Activated naive CD4-positive, alpha-beta T cell treated with anti-CD3 and anti-CD28 coated beads for 36 hours (primary cell): ENCODE data around the gene STIL. TPM values are rescaled to one million over a fixed set of nuclear protein-coding genes. Genes with fewer than 3 reads are reported as not detected.

Experiments
- CTCF ChIA-PET: fragments of 350-600 bp; sonication (Branson Sonifier 250); formaldehyde crosslinking; loops from one replicate; lab custom pipeline; 2021; ENCODE audit warnings: antibody characterized with exemption; lab: Charles Lee
- DNase-seq: peaks from one replicate; pipeline ENCODE4 v3.0.0-alpha.2; 2020
- H3K27ac Mint-ChIP-seq: one replicate; pipeline ENCODE4 v1.8.0; 2021; ENCODE audit warnings: mild to moderate bottlenecking, mixed read lengths
- H3K27me3 Mint-ChIP-seq: one replicate; pipeline ENCODE4 v1.8.0; 2021; ENCODE audit warnings: low read depth, mixed read lengths
- H3K36me3 Mint-ChIP-seq: one replicate; pipeline ENCODE4 v1.8.0; 2021; ENCODE audit warnings: low read depth, mixed read lengths
- H3K4me1 Mint-ChIP-seq: one replicate; pipeline ENCODE4 v1.8.0; 2021; ENCODE audit warnings: low read depth, mixed read lengths
- H3K4me3 Mint-ChIP-seq: one replicate; pipeline ENCODE4 v1.8.0; 2021; ENCODE audit warnings: mild to moderate bottlenecking, moderate library complexity, mixed read lengths
- H3K9me3 Mint-ChIP-seq: one replicate; pipeline ENCODE4 v1.8.0; 2021; ENCODE audit warnings: mixed read lengths
- intact Hi-C: fragments of 100-400 bp; cut with micrococcal nuclease; formaldehyde crosslinking; loops from one replicate; pipeline ENCODE4 v1.15.1; 2023
- total RNA-seq, 2 experiments: library from RNA; stranded (reverse); gene quantifications; one replicate each; pipeline ENCODE4 v1.2.3, GENCODE V29; 2021

STIL gene
- total RNA-seq, 2 experiments from 2014 or later: 41.4 to 43.5 TPM

GRCh38 chr1:47224676-47225399 lies 89.1 kb downstream of the STIL start:
- H3K4me3 Mint-ChIP-seq: no peak overlapping the region
- peaks cover 9% of the 10 kb centered on the region for H3K4me1 Mint-ChIP-seq
- H3K9me3 Mint-ChIP-seq: no peaks in the 10 kb centered on the region
- no peaks in the 10 kb centered on the region for H3K36me3 Mint-ChIP-seq
- no peak overlapping the region for H3K27ac Mint-ChIP-seq
- DNase-seq: no peak
- CTCF ChIA-PET: interaction anchor here (0.5 kb wide), 1 partner anchor 34 kb away, joined by 4 read pairs; no protein-coding TSS in a partner anchor
- H3K27me3 Mint-ChIP-seq: peaks cover 39% of the 10 kb centered on the region
- intact Hi-C loops: no loop called here

GRCh38 chr1:47223921-47224675 lies 89.8 kb downstream of the STIL start:
- H3K36me3 Mint-ChIP-seq: no peaks in the 10 kb centered on the region
- CTCF ChIA-PET: interaction anchor here (0.5 to 2.3 kb wide), 2 partner anchors 33 to 44 kb away, joined by 4 to 6 read pairs; no protein-coding TSS in a partner anchor
- H3K27me3 Mint-ChIP-seq: peaks cover 32% of the 10 kb centered on the region
- intact Hi-C loops: no loop called here
- DNase-seq: no peak
- H3K4me3 Mint-ChIP-seq: no peak overlapping the region
- H3K9me3 Mint-ChIP-seq: no peaks in the 10 kb centered on the region
- H3K4me1 Mint-ChIP-seq: peaks cover 5% of the 10 kb centered on the region
- no peak overlapping the region for H3K27ac Mint-ChIP-seq

- H3K27ac Mint-ChIP-seq: no peak overlapping the region
Observed at GRCh38 chr1:47223174-47223920, 90.6 kb downstream of the STIL start.

GRCh38 chr1:47222476-47222875 lies 91.5 kb downstream of the STIL start:
- CTCF ChIA-PET: interaction anchor here (1.1 to 2.3 kb wide), 3 partner anchors 29 to 45 kb away, joined by 3 to 11 read pairs (median 6); no protein-coding TSS in a partner anchor

More at GRCh38 chr1:47223174-47223920, 90.6 kb downstream of the STIL start:
- intact Hi-C loops: no loop called here
- Mint-ChIP-seq H3K9me3 (no peaks in the 10 kb centered on the region), H3K27me3 (peaks cover 29% of the 10 kb centered on the region), H3K4me1 (peaks cover 5% of the 10 kb centered on the region), H3K4me3 (no peak overlapping the region), H3K36me3 (no peaks in the 10 kb centered on the region)
- CTCF ChIA-PET: interaction anchor here (2.3 kb wide), 1 partner anchor 44 kb away, joined by 6 read pairs; no protein-coding TSS in a partner anchor
- DNase-seq: no peak

GRCh38 chr1:47219590-47220220 lies 94.2 kb downstream of the STIL start:
- Mint-ChIP-seq H3K36me3 (no peaks in the 10 kb centered on the region), H3K4me1 (no peaks in the 10 kb centered on the region), H3K4me3 (no peak overlapping the region), H3K9me3 (no peaks in the 10 kb centered on the region), H3K27me3 (peaks cover 4% of the 10 kb centered on the region), H3K27ac (no peak overlapping the region)
- intact Hi-C loops: no loop called here
- no peak for DNase-seq
- CTCF ChIA-PET: interaction anchor here (1.0 kb wide), 1 partner anchor 218 kb away, joined by 4 read pairs; the partner anchor contains the start of gene FOXD2

More at GRCh38 chr1:47222476-47222875, 91.5 kb downstream of the STIL start:
- no peaks in the 10 kb centered on the region for H3K9me3 Mint-ChIP-seq
- H3K27ac Mint-ChIP-seq: no peak overlapping the region
- H3K27me3 Mint-ChIP-seq: peaks cover 20% of the 10 kb centered on the region
- peaks cover 5% of the 10 kb centered on the region for H3K4me1 Mint-ChIP-seq
- no peak overlapping the region for H3K4me3 Mint-ChIP-seq
- no peak for DNase-seq
- intact Hi-C loops: no loop called here
- H3K36me3 Mint-ChIP-seq: no peaks in the 10 kb centered on the region

- H3K27me3 Mint-ChIP-seq: peaks cover 4% of the 10 kb centered on the region
- H3K4me3 Mint-ChIP-seq: no peak overlapping the region
- H3K36me3 Mint-ChIP-seq: no peaks in the 10 kb centered on the region
- H3K27ac Mint-ChIP-seq: no peak overlapping the region
- H3K4me1 Mint-ChIP-seq: no peaks in the 10 kb centered on the region
- intact Hi-C loops: no loop called here
- no peak for DNase-seq
- CTCF ChIA-PET: no interaction called here
- H3K9me3 Mint-ChIP-seq: no peaks in the 10 kb centered on the region
Observed at GRCh38 chr1:47219001-47219400, 94.9 kb downstream of the STIL start.

- H3K36me3 Mint-ChIP-seq: no peaks in the 10 kb centered on the region
- H3K4me3 Mint-ChIP-seq: no peak overlapping the region
- no peaks in the 10 kb centered on the region for H3K4me1 Mint-ChIP-seq
- intact Hi-C loops: no loop called here
- peaks cover 5% of the 10 kb centered on the region for H3K27me3 Mint-ChIP-seq
- no peaks in the 10 kb centered on the region for H3K9me3 Mint-ChIP-seq
- H3K27ac Mint-ChIP-seq: no peak overlapping the region
- CTCF ChIA-PET: no interaction called here
- no peak for DNase-seq
Observed at GRCh38 chr1:47216278-47217059, 97.5 kb downstream of the STIL start.

- Mint-ChIP-seq H3K27me3 (peaks cover 5% of the 10 kb centered on the region), H3K27ac (no peak overlapping the region), H3K4me1 (no peaks in the 10 kb centered on the region), H3K36me3 (no peaks in the 10 kb centered on the region), H3K9me3 (no peaks in the 10 kb centered on the region), H3K4me3 (no peak overlapping the region)
- intact Hi-C loops: no loop called here
- no peak for DNase-seq
- CTCF ChIA-PET: no interaction called here
Observed at GRCh38 chr1:47215713-47216112, 98.2 kb downstream of the STIL start.

GRCh38 chr1:47214549-47214948 lies 99.4 kb downstream of the STIL start:
- no peaks in the 10 kb centered on the region for H3K4me1 Mint-ChIP-seq
- H3K27ac Mint-ChIP-seq: no peak overlapping the region
- no peak overlapping the region for H3K4me3 Mint-ChIP-seq
- no peaks in the 10 kb centered on the region for H3K36me3 Mint-ChIP-seq
- intact Hi-C loops: no loop called here
- H3K9me3 Mint-ChIP-seq: no peaks in the 10 kb centered on the region
- no peak for DNase-seq
- CTCF ChIA-PET: no interaction called here
- peaks cover 2% of the 10 kb centered on the region for H3K27me3 Mint-ChIP-seq

- DNase-seq: no peak
- peaks cover 4% of the 10 kb centered on the region for H3K27me3 Mint-ChIP-seq
- intact Hi-C loops: no loop called here
- no peaks in the 10 kb centered on the region for H3K4me1 Mint-ChIP-seq
- CTCF ChIA-PET: interaction anchor here (0.9 kb wide), 1 partner anchor 211 kb away, joined by 3 read pairs; no protein-coding TSS in a partner anchor
- H3K36me3 Mint-ChIP-seq: no peaks in the 10 kb centered on the region
- no peaks in the 10 kb centered on the region for H3K9me3 Mint-ChIP-seq
- no peak overlapping the region for H3K27ac Mint-ChIP-seq
- no peak overlapping the region for H3K4me3 Mint-ChIP-seq
Observed at GRCh38 chr1:47213230-47213963, 100.5 kb downstream of the STIL start.
